ENCODE measurements around the gene SLC6A12. TPM values are rescaled to one million over a fixed set of nuclear protein-coding genes. Genes with fewer than 3 reads are reported as not detected.

SLC6A12 gene
- total and polyA plus RNA-seq, 9 of the 15 experiments (the other 6 are each of a cell fraction or from before 2014, with no cell fraction given): not detected

- no peak for TF ChIP-seq SNAPC5 (CRISPR knock-in tag; IDR thresholded peaks at IDR 0.05)
These were observed 42.3 kb upstream of the SLC6A12 start (continued) for GRCh38 chr12:256225-256624.

GRCh38 chr12:254912-255311 is 41.0 kb upstream of the SLC6A12 start:
- Histone ChIP-seq H3K36me3 (ENCODE audit: control insufficient read depth, insufficient read depth, low read length) (no peaks in the 10 kb centered on the region), H3K27ac (ENCODE audit: extremely low read depth, low read depth, low read length) (no peak overlapping the region), H2AFZ (ENCODE audit: low read depth, low read length) (no peak overlapping the region), H4K20me1 (replicated peaks; ENCODE audit: control insufficient read depth, insufficient read depth, low read length) (no peaks in the 10 kb centered on the region), H3K9me3 (replicated peaks; ENCODE audit: control insufficient read depth, insufficient read depth, low read depth, low read length) (no peaks in the 10 kb centered on the region), H3K9ac (ENCODE audit: insufficient read depth in 1 of 2, low read depth in 2 of 2, low read length in 2 of 2) (no peak overlapping the region), H3K4me1 (replicated peaks in 1 of 2; ENCODE audit: control insufficient read depth in 2 of 2, insufficient read depth in 2 of 2, low read length in 2 of 2) (no peaks in the 10 kb centered on the region; a peak in 3 of 5 replicates), H3K9me1 (ENCODE audit: control insufficient read depth, insufficient read depth, low read length) (no peaks in the 10 kb centered on the region), H3K4me3 (no peak overlapping the region), H3K4me2 (ENCODE audit: insufficient read depth, low read length) (no peak overlapping the region), H3K79me2 (ENCODE audit: control insufficient read depth, insufficient read depth, low read length) (no peaks in the 10 kb centered on the region), H3K27me3 (ENCODE audit: control insufficient read depth in 2 of 2, insufficient read depth in 2 of 2, low read length in 2 of 2) (peaks cover 0 to 10% of the 10 kb centered on the region in 2 experiments; a peak in 1 of 5 replicates)
- ATAC-seq: no peak
- FAIRE-seq: no peak
- ChIA-PET POLR2A (interaction anchor here (0.6 kb wide), 1 partner anchor 59 kb away, joined by 3 read pairs; no protein-coding TSS in a partner anchor), CTCF (ENCODE audit: low intra/inter-chr PET ratio) (no interaction called here)
- WGBS (ENCODE audit: insufficient coverage, low coverage, missing lambda C conversion rate): 40% methylated on average over 6 of the region's 9 CpGs
- in situ Hi-C loops (cut with MboI) (no loop called here), intact Hi-C loops (cut with micrococcal nuclease) (no loop called here)
- no TSS peak for BruUV-seq (replicated peaks)
- DNase-seq (ENCODE audit: extremely low read depth in 1 of 4, low spot score in 3 of 4): no peak
- TF ChIP-seq ZNF830 (CRISPR knock-in tag; IDR thresholded peaks at IDR 0.05) (no peak), ZNF780A (CRISPR knock-in tag; IDR thresholded peaks at IDR 0.05) (no peak), TSHZ1 (CRISPR knock-in tag; IDR thresholded peaks at IDR 0.05) (no peak), BRD4 (IDR thresholded peaks at IDR 0.05) (no peak), ZNF12 (CRISPR knock-in tag; IDR thresholded peaks at IDR 0.05) (no peak), ZBTB43 (CRISPR knock-in tag; IDR thresholded peaks at IDR 0.05) (no peak), HCFC1 (IDR thresholded peaks at IDR 0.05; ENCODE audit: low read depth, low read length) (no peak), DNMT1 (IDR thresholded peaks at IDR 0.05) (no peak), BCLAF1 (IDR thresholded peaks at IDR 0.05; ENCODE audit: borderline replicate concordance in 1 of 2, control insufficient read depth in 1 of 2, low read depth in 2 of 2, low read length in 1 of 2) (no peak), SRSF3 (IDR thresholded peaks at IDR 0.05; ENCODE audit: insufficient read depth, low read length) (no peak), GTF2E2 (tag; IDR thresholded peaks at IDR 0.05) (no peak), FOXK1 (CRISPR knock-in tag; IDR thresholded peaks at IDR 0.05; ENCODE audit: borderline replicate concordance) (no peak), TAF7 (tag; IDR thresholded peaks at IDR 0.05) (no peak)
